ENCODE data around the gene RAB12.

GRCh38 chr18:8608795-8609658, at the start of gene RAB12:
- TF ChIP-seq CTCF (conservative IDR thresholded peaks at IDR 0.05; ENCODE audit: low read depth, low read length), result peak; percentile 43; the same call in 1 of the 2 replicates
- TF ChIP-seq EZH2 (IDR thresholded peaks at IDR 0.05; ENCODE audit: borderline replicate concordance, low read depth, low read length, poor library complexity, severe bottlenecking), result no peak

Measured in A673 (cell line).